ENCODE results near the gene NATD1. TPM values are rescaled to one million over a fixed set of nuclear protein-coding genes. Genes with fewer than 3 reads are reported as not detected.

The NATD1 gene, protein sequence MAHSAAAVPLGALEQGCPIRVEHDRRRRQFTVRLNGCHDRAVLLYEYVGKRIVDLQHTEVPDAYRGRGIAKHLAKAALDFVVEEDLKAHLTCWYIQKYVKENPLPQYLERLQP
- total RNA-seq = 15.7 TPM
- long read RNA-seq, full-length matches to known transcripts = 1 of 39 reads
- long read RNA-seq, partial matches to known transcripts = 38 of 39 reads
- long read RNA-seq, other reads (novel, unspliced or antisense) = 0 of 39 reads

DNA sequence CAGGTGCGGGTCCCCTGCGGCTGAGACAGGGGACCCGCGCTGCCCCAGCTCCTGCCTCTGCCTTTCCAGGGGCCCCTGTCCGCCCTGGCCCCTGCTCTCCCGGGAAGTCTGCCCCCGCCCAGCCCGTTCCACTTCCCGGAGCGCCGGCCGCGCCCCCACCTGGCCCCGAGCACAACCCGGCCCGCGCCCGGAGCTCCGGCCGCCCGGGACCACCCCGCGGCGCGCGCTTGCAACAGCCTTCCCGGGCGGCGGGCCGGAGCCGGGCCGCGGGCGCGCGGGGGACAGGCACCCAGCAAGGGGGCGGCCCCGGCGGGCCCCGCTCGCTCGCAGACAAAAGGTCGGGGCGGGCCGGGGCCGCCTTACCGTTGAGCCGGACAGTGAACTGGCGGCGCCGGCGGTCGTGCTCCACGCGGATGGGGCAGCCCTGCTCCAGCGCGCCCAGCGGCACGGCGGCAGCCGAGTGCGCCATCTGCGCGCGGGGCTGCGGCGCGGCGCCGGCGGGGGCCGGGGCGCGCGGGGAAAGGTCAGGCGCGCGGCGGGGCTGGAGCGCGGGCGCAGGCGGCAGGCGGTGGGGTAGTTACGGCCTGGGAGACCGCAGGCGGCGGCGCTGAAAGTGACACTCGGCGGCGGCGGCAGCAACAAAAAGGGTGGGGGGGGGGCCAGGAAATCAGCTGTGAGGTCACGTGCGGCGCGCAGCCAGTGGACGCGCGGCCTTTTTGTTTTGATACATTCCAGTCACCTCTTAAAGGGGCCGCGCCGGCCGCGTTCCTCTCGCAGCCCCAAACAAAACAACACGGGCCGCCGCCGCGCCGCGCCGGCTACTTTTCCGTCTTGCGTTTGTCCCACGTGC lies at the start of gene NATD1:
Gene NATD1, minus strand, starts transcription at position 615 of the 850 bp plus-strand sequence. Its CDS starts 146 bp downstream, at position 469.
- Histone ChIP-seq H3K9me3 (no peaks in the 10 kb centered on the region), H3K36me3 (no peaks in the 10 kb centered on the region), H3K4me1 (peaks cover 37% of the 10 kb centered on the region), H3K27ac (peak within 1 kb of the TSS; percentile 68), H3K27me3 (ENCODE audit: low read depth) (no peaks in the 10 kb centered on the region), H3K4me3 (peak within 1 kb of the TSS; percentile 64)
- ATAC-seq = peak; percentile 77 to 84
- peak; percentile 93 for DNase-seq
- intact Hi-C loops (cut with DNase I) = no loop called here
- TF ChIP-seq, protein P1, sequence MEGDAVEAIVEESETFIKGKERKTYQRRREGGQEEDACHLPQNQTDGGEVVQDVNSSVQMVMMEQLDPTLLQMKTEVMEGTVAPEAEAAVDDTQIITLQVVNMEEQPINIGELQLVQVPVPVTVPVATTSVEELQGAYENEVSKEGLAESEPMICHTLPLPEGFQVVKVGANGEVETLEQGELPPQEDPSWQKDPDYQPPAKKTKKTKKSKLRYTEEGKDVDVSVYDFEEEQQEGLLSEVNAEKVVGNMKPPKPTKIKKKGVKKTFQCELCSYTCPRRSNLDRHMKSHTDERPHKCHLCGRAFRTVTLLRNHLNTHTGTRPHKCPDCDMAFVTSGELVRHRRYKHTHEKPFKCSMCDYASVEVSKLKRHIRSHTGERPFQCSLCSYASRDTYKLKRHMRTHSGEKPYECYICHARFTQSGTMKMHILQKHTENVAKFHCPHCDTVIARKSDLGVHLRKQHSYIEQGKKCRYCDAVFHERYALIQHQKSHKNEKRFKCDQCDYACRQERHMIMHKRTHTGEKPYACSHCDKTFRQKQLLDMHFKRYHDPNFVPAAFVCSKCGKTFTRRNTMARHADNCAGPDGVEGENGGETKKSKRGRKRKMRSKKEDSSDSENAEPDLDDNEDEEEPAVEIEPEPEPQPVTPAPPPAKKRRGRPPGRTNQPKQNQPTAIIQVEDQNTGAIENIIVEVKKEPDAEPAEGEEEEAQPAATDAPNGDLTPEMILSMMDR (IDR thresholded peaks at IDR 0.05) = no peak

DNA sequence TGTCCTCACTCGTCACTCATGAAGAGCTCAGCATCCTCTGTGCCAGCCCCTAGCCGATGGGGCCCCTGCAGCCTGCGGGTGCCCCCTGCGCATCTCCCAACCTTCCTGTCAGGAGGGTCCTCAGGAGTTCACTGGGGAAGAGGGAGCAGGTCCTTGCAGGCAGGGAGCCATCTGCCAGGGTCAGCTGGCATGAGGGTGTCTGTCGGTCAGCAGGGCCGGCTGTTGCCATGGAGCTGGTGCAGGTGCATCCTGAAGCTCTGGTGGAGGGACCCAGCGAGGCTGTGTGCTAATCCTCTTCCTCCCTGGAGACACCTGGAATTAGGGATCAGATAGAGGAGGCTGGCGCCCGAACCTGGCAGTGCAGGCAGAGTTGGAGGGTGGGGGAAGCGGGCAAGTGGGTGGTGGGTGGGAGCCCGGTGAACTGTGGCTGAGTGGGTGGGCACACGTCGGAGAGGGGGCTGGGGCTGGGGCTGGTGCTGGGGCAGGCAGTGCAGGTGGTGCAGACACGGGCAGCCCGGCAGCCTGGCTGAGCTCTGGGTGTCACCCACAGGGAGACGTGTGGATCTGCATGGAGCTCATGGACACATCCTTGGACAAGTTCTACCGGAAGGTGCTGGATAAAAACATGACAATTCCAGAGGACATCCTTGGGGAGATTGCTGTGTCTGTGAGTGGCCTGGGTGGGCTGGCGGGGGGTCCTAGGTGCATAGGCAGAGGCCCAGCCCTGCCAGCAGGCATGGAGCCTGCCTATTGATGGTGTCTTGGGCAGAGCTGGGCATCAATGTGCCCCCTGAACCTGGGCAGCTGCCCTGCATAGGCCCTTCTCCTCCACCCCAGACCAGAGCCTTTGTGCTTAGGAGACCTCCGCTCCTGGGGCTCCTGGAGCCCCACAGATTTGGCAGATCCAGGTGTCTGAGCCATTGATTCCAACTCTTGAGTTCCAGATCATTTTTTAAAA lies 48.7 kb upstream of the NATD1 start:
- H3K27ac ChIP-seq = no peak overlapping the region
- H3K9me3 ChIP-seq = no peaks in the 10 kb centered on the region
- H3K27me3 ChIP-seq (ENCODE audit: low read depth) = no peaks in the 10 kb centered on the region
- peaks cover 85% of the 10 kb centered on the region for H3K36me3 ChIP-seq
- no peak overlapping the region for H3K4me3 ChIP-seq
- peak; percentile 45 for DNase-seq
- no peak for ATAC-seq
- intact Hi-C loops (cut with DNase I) = no loop called here
- TF ChIP-seq, protein P1 (IDR thresholded peaks at IDR 0.05) = no peak
- H3K4me1 ChIP-seq = peaks cover 3% of the 10 kb centered on the region

DNA sequence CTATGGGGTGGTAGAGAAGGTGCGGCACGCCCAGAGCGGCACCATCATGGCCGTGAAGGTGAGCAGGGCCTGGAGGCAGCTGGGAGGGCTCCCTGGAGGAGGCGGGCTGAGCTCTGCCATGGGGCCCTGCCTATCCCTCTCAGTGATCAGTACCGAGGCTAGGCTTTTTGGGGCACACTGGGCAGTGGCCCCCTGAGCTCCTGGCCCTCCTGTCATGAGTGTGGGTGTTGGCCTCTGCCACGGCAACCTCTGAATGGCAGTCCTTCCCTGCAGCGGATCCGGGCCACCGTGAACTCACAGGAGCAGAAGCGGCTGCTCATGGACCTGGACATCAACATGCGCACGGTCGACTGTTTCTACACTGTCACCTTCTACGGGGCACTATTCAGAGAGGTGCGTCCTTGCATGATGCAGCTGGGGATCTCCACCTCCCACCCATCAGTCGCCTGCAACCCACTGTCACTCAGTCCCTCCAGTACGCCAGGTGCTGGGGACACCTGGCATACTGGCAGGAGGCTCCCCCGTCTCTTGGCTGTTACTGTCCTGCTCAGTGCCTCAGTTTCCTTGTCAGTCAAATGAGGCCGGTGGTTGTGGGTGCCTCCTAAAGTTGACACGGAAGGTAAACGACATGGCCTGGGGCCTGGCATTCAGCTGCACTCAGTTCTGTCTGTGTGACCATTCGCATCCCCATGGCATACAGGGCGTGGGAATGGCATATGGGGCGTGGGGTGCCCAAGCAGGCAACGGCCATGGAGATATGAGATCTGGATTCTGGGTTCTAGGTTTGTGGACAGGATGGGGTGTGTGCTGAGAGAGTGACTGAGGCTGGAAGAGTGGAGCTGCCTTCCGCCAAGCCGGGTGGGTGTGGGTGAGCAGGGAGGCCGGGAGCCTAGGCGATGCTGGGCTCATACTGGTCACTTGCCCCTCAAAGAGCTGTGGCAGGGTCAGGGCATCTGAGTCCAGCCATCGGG lies 47.7 kb upstream of the NATD1 start:
- no peaks in the 10 kb centered on the region for H3K9me3 ChIP-seq
- no peaks in the 10 kb centered on the region for H3K27me3 ChIP-seq (ENCODE audit: low read depth)
- peaks cover 75% of the 10 kb centered on the region for H3K36me3 ChIP-seq
- TF ChIP-seq, protein P1 (IDR thresholded peaks at IDR 0.05) = no peak
- ATAC-seq (no peak), DNase-seq (peak; percentile 46)
- no peak overlapping the region for H3K27ac ChIP-seq
- H3K4me3 ChIP-seq = no peak overlapping the region
- intact Hi-C loops (cut with DNase I) = no loop called here
- peaks cover 7% of the 10 kb centered on the region for H3K4me1 ChIP-seq

DNA sequence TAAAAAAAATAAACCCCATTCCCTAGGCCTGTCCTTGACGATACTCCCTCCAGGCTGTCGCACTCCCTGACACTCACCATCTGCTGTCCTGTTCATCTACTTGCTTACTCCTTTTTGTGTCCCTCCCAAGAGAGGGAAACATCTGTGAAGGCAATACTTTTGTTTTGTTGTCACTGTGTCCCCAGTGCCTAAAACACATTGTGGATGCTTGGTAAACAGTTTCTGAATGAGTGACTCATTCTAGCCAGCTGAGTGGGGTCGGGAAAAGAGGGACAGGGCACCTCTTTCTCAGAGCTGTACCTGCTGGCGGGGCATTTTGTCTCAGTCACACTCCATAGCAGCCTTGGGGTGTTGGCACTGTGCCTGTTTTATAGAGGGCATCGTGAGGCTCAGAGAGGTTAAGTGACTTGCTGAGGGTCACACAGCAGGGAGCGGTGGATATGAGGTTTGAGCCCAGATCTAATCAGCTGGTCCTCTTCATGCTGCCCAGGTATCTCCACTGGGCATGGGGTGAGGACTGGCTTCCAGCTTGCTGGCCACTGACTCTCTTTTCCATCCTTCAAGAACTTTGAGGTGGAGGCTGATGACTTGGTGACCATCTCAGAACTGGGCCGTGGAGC lies 46.9 kb upstream of the NATD1 start:
- peaks cover 15% of the 10 kb centered on the region for H3K4me1 ChIP-seq
- intact Hi-C loops (cut with DNase I) = no loop called here
- DNase-seq = no peak
- ATAC-seq = no peak
- H3K27ac ChIP-seq = no peak overlapping the region
- H3K27me3 ChIP-seq (ENCODE audit: low read depth) = no peaks in the 10 kb centered on the region
- no peak overlapping the region for H3K4me3 ChIP-seq
- no peaks in the 10 kb centered on the region for H3K9me3 ChIP-seq
- H3K36me3 ChIP-seq = peaks cover 70% of the 10 kb centered on the region
- TF ChIP-seq, protein P1 (IDR thresholded peaks at IDR 0.05) = no peak

Data from lower lobe of right lung (tissue), 2 donors.